GM21619 (cell line): Measurements from ENCODE around the gene SLC26A6.

ENCODE experiments used
- ATAC-seq: cut with Tn5 transposase; IDR thresholded peaks from one replicate; pipeline ENCODE4 v1.9.1; 2021; ENCODE audit not compliant: unreplicated experiment

The SLC26A6 gene, protein sequence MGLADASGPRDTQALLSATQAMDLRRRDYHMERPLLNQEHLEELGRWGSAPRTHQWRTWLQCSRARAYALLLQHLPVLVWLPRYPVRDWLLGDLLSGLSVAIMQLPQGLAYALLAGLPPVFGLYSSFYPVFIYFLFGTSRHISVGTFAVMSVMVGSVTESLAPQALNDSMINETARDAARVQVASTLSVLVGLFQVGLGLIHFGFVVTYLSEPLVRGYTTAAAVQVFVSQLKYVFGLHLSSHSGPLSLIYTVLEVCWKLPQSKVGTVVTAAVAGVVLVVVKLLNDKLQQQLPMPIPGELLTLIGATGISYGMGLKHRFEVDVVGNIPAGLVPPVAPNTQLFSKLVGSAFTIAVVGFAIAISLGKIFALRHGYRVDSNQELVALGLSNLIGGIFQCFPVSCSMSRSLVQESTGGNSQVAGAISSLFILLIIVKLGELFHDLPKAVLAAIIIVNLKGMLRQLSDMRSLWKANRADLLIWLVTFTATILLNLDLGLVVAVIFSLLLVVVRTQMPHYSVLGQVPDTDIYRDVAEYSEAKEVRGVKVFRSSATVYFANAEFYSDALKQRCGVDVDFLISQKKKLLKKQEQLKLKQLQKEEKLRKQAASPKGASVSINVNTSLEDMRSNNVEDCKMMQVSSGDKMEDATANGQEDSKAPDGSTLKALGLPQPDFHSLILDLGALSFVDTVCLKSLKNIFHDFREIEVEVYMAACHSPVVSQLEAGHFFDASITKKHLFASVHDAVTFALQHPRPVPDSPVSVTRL

DNA sequence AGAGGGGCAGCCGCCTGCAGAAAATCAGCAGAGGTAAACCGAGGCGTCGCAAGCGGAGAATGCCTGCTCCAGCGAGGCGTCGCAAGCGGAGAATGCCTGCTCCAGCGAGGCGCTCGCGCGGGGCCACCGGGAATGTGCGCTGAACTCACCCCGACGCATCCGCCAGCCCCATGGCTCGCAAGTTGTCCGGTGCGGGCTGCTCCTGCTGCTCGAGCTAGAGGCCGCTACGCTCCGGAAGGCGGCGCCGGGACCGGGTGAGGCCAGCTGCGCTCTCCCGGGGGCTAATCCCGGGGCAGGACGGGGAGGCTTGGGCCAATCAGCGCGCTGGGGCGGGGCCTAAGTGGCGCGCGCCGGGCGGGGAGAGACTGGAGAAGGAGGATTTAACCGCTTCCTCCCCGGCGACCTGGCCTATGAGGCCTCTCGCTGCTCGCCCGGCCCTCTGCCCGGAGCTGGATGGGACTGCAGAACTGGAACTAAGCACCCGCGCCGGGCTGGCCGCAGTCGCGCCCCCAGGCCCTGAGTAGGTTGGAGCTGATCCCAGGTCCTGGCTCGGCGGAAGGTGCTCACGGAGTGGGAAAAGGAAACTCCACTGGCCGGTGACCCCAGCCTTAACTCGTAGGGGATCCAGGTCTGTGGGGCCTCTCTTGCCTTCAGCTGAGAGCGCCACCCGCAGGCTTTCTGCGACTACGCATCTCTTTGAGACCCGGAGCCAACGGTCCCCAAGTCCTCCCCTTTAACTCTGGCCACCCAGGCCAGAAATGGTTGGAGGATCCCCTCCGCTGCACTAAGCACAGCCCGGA, at the start of gene SLC26A6:
Gene SLC26A6, minus strand, starts transcription at position 240 of the 800 bp plus-strand sequence. Its CDS starts 68 bp downstream, at position 172.
- peak; percentile 84 for ATAC-seq

DNA sequence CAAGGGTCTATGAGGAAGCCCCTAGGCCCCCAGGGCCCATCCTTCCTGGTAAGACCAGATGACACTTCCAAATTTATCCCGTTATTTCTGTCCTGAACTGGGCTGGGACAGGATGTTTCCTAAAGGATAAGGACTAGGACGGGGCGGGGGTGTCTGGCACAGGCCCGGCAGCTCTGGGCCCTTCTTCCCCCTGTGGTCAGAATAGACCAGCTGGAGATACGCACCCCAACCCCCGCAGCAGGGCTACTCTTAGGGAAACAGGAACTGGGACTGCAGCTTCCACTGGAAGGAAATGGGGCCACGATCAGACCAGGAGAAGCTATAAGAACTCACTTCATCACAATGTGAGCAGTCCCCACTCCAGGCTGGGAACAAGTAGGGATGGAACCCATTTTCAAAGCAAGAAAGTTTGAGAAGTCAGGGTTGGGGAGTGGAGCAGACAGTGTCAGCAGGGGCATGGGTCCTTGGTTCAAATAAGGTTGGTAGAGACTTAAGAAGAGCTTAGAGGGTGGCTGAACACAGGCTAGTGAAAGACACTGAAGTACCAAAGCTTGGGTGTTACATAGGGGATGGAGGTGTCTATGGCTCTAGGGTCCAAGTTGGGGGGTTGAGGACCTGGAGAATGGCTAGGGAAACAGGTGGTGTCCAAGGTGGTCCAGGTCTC, 49.4 kb upstream of the SLC26A6 start:
- ATAC-seq, result no peak

DNA sequence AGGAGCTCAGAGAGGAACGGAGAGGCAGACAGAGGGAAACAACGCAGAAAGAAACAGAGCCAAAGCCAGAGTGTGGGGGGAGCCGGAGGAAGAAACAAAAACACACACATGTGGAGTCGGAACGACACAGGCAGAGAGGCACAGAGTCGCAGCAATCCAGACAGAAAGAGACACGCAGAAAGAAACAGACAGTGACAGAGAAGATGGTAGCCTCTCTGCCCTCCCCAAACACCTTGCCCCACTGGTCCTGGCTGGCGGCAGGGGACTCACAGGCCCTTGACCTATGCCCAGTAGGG, 48.7 kb upstream of the SLC26A6 start:
- ATAC-seq, result no peak

DNA sequence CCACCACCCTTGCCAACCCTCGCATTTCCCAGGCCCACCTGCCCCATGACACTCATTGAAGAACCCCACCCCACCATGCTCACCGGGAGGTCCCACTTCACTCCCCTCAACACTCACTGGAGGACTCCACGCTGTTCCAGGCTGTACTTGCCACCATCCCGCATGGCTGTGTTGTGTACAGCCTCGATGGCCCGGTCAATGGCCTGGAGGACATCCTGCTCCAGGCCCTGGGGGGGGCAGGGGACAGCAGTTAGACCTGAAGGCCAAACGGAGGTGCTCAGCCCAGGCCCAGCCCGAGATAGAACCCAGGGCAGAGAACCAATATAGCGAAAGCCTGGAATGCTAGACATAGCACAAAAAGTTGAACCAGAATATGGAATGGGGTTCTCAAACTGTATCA, 47.5 kb upstream of the SLC26A6 start:
- ATAC-seq, result no peak

DNA sequence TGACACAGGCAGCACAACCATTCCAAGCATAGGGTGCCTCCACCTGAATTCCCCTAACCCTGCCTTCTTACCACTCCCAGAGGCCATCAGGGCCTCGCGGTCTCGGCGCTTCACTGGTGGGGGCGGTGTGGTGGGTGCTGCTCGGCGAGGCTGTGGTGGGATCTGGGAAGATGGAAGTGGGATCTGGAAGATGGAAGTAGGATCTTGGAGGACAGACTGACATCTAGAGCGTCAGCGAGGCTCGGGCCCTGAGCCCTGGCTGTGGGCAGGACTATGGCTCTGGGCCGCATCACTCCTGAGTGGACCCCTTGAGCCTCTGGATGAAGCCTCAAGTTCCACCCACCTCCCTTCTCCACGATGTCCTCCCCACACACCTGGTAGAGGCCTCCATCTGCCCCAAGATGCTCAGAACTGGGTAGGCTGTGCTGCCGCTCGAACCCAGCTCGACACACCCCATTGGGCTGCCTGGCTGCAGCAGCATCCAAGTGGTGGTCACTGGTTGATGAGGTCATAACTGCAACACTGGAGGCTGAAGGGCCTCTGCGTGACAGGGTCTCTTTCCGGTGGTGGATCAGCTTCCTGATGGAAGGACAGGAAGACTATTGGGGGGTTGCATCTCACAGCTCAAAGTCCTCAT, 46.8 kb upstream of the SLC26A6 start:
- ATAC-seq, result no peak

DNA sequence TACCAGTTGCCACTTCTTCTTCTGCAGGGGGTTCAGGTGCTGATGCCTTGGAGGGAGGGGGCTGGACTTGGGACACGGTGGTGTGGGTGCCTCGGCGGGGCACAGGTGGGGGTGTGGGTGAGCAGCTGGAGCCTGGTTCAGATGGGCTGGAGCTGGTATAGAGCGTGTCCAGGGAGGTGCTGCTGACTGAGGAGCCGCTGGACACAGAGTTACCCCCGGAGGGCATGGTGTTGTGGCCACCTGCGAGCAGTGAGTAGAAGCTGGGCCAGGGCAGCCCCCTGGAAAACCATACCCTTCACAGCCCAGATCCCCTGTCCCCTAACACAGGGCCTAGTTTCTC, 46.2 kb upstream of the SLC26A6 start:
- no peak for ATAC-seq

DNA sequence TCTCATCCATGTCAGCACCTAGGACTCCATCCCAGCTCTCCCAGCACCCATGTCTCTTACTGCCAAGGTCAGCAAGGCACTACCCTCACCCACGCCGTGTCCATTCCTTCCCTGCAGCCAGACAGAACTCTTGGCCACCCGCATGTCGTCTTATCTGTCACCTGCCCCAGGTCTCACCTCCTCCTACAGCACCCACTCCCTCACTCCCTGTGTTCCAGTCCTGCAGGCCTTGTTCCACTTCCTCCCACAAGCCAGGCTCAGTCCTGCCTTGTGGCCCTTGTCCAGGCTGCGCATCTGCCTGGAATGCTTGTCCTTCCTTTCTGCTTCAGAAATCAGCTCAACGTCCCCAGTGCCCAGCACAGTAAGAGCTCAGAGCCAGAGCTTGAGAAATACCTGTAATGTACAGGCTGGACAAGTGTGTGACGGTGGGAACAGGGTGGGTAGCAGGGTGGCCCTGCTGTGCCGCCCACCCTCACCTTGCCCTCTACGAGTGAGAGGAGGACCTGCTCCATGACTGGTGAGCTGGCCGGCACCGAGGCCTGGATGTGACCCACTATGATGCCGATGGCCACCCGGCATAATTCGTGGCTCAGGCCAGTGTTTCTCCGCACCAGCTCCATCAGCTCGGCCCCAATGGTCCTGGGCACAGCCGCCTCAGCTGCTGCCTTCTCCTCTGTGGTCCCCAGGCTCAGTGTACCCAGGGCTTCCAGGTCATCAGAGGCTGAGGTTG, 45.7 kb upstream of the SLC26A6 start:
- ATAC-seq, result no peak

DNA sequence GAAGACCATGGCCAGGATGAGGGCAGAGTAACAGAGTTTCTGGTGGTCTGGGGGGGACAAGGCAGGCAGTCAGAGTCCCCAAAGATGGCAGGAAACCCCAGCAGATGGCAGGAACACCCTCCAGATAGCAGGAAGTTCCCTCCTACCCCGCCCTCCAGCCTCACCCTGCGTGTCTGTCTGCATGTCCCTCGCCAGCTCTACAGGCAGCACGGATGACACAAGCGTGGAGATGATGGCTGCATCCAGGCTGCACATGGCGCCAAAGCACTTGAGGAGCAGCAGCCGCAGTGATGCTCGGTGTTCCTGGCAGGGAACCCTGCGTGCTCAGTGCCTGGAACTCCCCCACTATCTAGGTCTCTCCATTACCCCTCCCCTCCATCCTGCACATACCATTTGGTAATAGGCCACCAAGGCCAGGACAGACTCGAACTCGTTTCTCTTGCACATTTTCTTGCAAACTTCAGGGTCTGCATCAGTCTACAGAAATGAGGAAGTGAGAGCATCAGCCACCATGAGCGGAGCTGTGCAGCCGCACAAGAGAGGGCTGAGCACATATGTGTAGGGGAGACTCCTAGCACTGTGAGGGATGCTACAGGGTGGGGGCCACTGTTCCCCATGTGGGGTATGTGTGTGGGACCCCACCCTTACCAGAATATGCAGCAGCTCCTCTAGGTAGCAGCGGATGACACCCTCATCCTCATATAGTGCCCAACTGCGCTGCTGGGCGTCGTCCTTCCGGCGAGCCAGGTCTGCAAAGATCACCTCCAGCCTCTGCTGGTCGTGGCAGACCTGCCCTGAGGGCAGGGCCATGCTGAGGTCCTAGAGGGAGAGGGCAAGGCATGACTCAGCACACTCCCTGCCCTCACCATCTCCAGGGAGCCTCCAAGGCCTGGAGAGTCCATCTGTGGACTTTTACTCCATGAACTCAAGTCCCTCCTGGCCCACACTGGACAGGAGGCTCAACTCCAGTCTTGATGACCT, 44.4 kb upstream of the SLC26A6 start:
- ATAC-seq, result no peak

DNA sequence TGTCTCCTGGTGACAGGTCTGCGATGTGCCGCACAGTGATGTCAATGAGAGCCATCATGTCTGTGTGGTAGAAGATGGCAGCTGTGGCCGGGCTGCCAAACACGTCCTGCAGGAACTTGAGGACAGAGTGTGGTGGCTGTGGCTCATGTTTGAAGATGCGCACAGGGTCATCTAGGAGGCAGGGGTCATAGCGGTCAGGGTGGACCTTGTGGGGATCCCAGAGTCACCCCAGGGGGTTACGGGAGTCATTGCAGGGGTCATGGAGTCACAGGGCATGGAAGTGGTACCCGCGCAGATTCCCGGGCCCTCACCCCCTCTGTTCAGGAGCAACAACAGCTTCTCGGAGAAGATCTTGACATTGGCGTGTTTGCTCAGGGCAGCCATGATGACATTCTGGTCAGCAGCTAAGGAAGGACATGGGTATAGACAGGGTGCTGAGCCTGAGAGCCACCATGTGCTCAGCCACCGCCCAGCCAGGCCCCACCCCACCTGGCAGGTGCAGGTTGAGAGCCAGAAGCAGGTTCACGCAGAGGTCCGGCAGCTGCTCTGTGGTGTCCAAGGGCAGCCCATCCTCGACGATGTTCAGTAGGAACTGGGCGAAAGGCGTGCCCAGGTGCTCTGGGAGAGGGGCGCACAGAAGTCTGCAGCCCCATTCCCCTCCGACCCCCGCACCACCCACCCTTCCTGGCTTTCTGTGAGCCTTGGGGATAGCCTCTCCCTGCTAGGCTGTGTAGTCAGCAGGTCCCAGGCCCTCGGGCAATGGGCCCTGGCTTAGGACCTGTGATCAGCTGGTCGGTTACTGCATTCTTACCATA, 43.5 kb upstream of the SLC26A6 start:
- no peak for ATAC-seq

DNA sequence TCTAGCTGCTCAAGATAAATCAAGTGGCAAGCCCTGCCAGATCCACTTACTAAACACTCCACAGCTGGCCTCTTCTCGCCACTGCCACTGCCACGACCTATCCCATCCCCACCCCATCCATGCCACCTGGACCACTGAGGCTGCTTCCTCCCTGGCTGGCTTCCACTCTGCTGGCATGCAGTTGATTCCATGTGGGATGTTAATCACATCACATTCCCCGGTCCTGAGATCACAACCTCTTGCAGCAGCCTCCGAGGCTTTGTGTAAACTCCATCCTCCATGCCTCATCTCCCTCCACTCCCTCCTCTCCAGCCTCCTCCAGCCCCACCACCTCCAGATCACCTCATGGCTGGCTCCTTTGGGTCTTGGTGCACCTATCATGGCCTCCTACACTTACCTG, 42.8 kb upstream of the SLC26A6 start:
- ATAC-seq, result no peak

DNA sequence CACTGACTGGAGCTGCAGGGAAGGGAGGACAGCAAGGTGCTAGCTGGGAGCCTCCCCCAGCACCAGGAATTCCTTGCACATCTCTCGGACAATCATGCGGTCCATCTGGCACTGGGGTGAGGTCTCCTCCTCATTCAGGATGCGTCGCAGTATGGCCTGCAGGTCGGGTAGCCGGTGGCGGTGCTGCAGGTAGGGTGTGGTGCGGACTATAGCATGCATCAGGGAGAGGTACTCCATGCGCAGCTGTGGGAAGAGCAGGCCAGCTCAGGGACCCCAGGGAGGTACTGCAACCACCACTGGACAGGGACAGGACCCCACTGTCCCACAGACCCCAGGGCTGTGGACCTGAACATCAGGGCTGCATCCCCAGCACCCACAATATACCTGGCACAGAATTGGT, 39.2 kb upstream of the SLC26A6 start:
- ATAC-seq, result no peak

DNA sequence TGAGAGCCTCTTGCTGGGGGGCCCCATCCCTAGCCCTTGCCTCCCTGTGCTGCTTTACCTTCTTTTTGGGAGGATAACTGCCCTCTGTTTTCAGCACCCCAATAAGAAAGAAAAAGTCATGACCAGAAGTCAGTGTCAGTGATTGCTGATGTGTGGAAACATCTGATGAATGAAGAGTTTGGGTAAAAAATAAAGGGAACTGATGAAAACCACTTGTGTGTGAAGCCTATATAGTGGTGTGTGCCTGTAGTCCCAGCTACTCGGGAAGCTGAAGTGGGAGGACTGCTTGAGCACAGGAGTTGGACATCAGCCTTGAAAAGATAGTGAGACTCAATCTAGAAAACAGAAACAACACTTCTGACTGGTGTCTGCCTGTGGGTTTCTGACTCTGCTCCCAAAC, 37.3 kb upstream of the SLC26A6 start:
- no peak for ATAC-seq

DNA sequence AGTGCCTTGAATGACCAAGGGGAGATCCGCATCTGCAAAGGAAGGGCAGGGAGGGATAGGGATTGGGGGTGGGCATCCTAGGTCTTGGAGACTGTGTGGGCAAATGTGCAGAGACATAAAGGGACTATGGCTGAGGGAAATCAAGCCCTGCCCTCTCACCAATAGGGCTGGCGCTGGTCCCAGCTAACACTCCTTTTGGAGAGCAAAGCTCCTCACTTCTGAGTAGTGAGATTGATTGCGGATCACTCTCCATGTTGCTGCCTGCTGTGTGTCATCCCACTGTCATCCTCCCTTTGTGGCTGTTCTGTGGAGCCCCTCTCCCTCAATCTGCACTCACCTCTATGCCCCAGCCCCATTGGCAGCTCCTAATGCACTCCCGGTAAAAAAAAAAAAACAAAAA, 29.7 kb upstream of the SLC26A6 start:
- no peak for ATAC-seq

DNA sequence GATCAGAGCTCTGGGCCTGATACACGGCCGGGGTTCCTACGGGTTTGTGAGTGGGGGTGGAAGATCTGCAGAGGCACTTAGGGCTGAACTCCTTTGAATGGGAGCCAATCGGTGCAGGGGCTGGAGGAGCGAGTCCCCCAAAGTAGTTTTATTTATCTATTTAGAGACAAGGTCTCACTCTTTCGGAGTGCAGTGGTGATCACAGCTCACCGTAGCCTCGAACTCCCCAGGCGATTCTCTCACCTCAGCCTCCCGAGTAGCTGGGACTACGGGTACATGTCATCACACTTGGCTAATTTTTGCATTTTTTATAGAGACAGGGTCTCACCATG, 29.0 kb upstream of the SLC26A6 start:
- ATAC-seq, result no peak

DNA sequence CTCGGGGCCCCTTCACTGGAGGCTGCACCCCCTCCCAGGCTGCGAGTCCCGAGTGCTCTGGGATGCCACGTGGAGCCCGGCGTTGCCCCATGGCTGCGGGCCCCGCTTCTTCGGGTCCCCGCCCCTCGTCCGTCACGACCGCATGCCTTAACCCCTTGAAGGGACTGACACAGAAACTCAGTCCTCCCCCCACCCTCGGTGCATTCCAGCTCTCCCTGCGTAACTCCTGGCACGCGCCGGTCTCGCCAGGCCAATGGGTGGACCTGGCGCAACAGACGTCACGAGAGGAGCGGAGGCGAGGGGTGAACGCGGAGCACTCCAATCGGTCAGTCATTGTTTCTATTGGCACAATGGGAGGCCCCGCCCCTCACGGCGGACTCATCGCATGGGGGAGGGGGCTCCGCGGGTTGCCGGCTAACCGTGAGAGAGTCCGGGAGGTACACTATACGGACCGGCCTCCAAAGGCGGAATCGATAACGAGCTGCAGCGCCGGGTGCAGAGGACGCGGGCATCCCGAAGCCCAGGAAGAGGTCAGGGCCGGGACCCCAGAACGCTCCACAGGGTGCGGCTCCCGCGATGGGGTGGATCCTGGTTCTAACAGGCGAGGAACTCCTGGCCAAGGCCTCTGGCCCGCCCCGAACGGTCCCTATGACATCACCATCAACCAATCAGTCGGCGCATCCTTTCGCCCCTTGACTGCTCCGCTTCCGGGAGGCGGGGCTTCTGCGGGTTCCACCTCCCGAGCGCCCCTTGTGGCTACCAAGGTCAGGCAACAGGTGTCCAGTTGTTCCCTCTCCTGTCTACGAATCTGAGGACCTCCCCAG, 28.4 kb upstream of the SLC26A6 start:
- ATAC-seq, result peak; percentile 76

DNA sequence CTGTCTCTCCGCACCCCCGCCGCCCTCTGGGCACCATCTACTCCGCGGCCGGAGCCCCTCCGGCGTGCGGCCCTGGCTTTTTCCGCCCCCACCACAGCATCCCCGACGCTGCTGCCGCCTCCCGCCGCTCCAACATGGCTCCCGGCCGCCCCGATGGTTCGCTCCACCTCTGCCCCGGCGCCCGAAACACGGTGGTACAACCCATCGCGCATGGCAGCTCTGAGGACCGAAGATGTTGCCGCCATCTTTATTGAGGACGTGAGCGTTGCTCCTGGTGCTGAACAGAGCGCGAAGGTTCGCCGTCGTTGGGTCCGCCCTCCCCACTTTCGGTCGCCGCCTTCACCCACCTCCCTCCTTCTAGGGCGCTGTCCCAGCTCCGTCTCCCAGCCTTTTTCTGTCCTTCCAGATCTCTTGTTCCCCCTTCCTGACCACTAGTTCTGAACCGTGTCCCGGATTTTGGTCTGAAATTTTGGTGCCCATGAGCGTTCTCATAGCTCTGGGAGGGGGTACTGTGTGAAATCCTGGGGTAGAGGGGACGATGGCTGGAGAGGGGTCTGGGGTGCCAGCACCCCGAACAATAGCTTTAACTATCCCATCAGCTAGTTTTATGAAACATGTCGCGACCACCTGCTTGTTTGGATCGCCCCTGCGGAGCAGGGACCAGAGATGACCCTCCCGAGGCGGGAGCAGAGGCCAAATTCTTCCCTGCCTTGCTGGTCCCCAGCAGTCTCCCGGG, 27.7 kb upstream of the SLC26A6 start, which contains the start of gene CELSR3:
Gene CELSR3, minus strand, starts transcription at position 134 of the 736 bp plus-strand sequence. CDS start 252 bp downstream, outside the sequence.
- ATAC-seq, result no peak
